ENCODE data around the gene TXNL1.
A peak's percentile ranks its signal among the peaks of the same experiment; 100 is the strongest.
"Not testable (repeated sequence)": the region's sequence is repeated elsewhere in the genome, so short reads cannot be mapped to it uniquely, and the experiment has no call there.

The TXNL1 gene

GRCh38 chr18:56615738-56616520, 22.5 kb downstream of the TXNL1 start:
- Mint-ChIP-seq H3K9me3 (no peaks in the 10 kb centered on the region), H3K27ac (peak overlapping the region in 1 of 2 donors; percentile 30), H3K27me3 (no peaks in the 10 kb centered on the region), H3K4me1 (no peaks in the 10 kb centered on the region), H3K4me3 (no peak overlapping the region)
- no peak for DNase-seq
- ATAC-seq = no peak

- H3K4me3 Mint-ChIP-seq = no peak overlapping the region
- DNase-seq (no peak), ATAC-seq (no peak)
- no peak overlapping the region for H3K27ac Mint-ChIP-seq
- no peaks in the 10 kb centered on the region for H3K4me1 Mint-ChIP-seq
- no peaks in the 10 kb centered on the region for H3K9me3 Mint-ChIP-seq
- H3K27me3 Mint-ChIP-seq = no peaks in the 10 kb centered on the region
Measured at GRCh38 chr18:56606618-56607017, 31.8 kb downstream of the TXNL1 start.

GRCh38 chr18:56598422-56598821, 40.0 kb downstream of the TXNL1 start:
- no peaks in the 10 kb centered on the region for H3K27me3 Mint-ChIP-seq
- H3K27ac Mint-ChIP-seq = peak overlapping the region in 1 of 2 donors; percentile 27
- H3K9me3 Mint-ChIP-seq = no peaks in the 10 kb centered on the region
- DNase-seq = no peak
- no peaks in the 10 kb centered on the region for H3K4me1 Mint-ChIP-seq
- ATAC-seq = no peak
- no peak overlapping the region for H3K4me3 Mint-ChIP-seq

- DNase-seq (no peak), ATAC-seq (no peak)
- H3K27ac Mint-ChIP-seq = no peak overlapping the region
- H3K9me3 Mint-ChIP-seq = no peaks in the 10 kb centered on the region
- H3K4me1 Mint-ChIP-seq = no peaks in the 10 kb centered on the region
- no peaks in the 10 kb centered on the region for H3K27me3 Mint-ChIP-seq
- H3K4me3 Mint-ChIP-seq = no peak overlapping the region
Measured at GRCh38 chr18:56593906-56594305, 44.5 kb downstream of the TXNL1 start.

GRCh38 chr18:56580026-56580425, 58.4 kb downstream of the TXNL1 start:
- DNase-seq = no peak
- Mint-ChIP-seq H3K27me3 (no peaks in the 10 kb centered on the region), H3K9me3 (no peaks in the 10 kb centered on the region), H3K27ac (no peak overlapping the region), H3K4me1 (no peaks in the 10 kb centered on the region), H3K4me3 (no peak overlapping the region)
- no peak for ATAC-seq

GRCh38 chr18:56579451-56579850, 58.9 kb downstream of the TXNL1 start:
- no peaks in the 10 kb centered on the region for H3K9me3 Mint-ChIP-seq
- H3K27me3 Mint-ChIP-seq = no peaks in the 10 kb centered on the region
- ATAC-seq = no peak
- DNase-seq = no peak
- H3K27ac Mint-ChIP-seq = no peak overlapping the region
- no peaks in the 10 kb centered on the region for H3K4me1 Mint-ChIP-seq
- no peak overlapping the region for H3K4me3 Mint-ChIP-seq

GRCh38 chr18:56576826-56577573, 61.4 kb downstream of the TXNL1 start:
- ATAC-seq = no peak

GRCh38 chr18:56575819-56576663, 62.4 kb downstream of the TXNL1 start:
- no peak overlapping the region for H3K4me3 Mint-ChIP-seq
- H3K27me3 Mint-ChIP-seq = no peaks in the 10 kb centered on the region
- H3K9me3 Mint-ChIP-seq = no peaks in the 10 kb centered on the region
- H3K27ac Mint-ChIP-seq = no peak overlapping the region
- ATAC-seq = no peak
- DNase-seq = no peak
- no peaks in the 10 kb centered on the region for H3K4me1 Mint-ChIP-seq

More at GRCh38 chr18:56576826-56577573, 61.4 kb downstream of the TXNL1 start:
- Mint-ChIP-seq H3K4me3 (no peak overlapping the region), H3K4me1 (no peaks in the 10 kb centered on the region), H3K9me3 (no peaks in the 10 kb centered on the region), H3K27ac (no peak overlapping the region), H3K27me3 (no peaks in the 10 kb centered on the region)
- no peak for DNase-seq

- H3K27ac Mint-ChIP-seq = no peak overlapping the region
- H3K4me3 Mint-ChIP-seq = no peak overlapping the region
Measured at GRCh38 chr18:56574861-56575260, 63.5 kb downstream of the TXNL1 start.

GRCh38 chr18:56572267-56572666, 66.1 kb downstream of the TXNL1 start:
- H3K4me1 Mint-ChIP-seq, H3K4me3 Mint-ChIP-seq, H3K27me3 Mint-ChIP-seq, ATAC-seq, H3K27ac Mint-ChIP-seq, H3K9me3 Mint-ChIP-seq, DNase-seq: not testable (repeated sequence)

More at GRCh38 chr18:56574861-56575260, 63.5 kb downstream of the TXNL1 start:
- H3K4me1 Mint-ChIP-seq = no peaks in the 10 kb centered on the region
- DNase-seq = no peak
- H3K9me3 Mint-ChIP-seq = no peaks in the 10 kb centered on the region
- no peak for ATAC-seq
- no peaks in the 10 kb centered on the region for H3K27me3 Mint-ChIP-seq

- H3K27ac Mint-ChIP-seq = no peak overlapping the region
- H3K4me1 Mint-ChIP-seq = no peaks in the 10 kb centered on the region
- DNase-seq = no peak
- H3K9me3 Mint-ChIP-seq = no peaks in the 10 kb centered on the region
- ATAC-seq = no peak
- no peaks in the 10 kb centered on the region for H3K27me3 Mint-ChIP-seq
- H3K4me3 Mint-ChIP-seq = no peak overlapping the region
Measured at GRCh38 chr18:56570978-56571377, 67.4 kb downstream of the TXNL1 start.

- H3K27ac Mint-ChIP-seq = no peak overlapping the region
- H3K4me3 Mint-ChIP-seq = no peak overlapping the region
- ATAC-seq (no peak), DNase-seq (no peak)
- no peaks in the 10 kb centered on the region for H3K4me1 Mint-ChIP-seq
- no peaks in the 10 kb centered on the region for H3K9me3 Mint-ChIP-seq
- H3K27me3 Mint-ChIP-seq = no peaks in the 10 kb centered on the region
Measured at GRCh38 chr18:56569416-56569815, 69.0 kb downstream of the TXNL1 start.

- Mint-ChIP-seq H3K27me3 (no peaks in the 10 kb centered on the region), H3K4me3 (no peak overlapping the region), H3K27ac (no peak overlapping the region), H3K9me3 (no peaks in the 10 kb centered on the region), H3K4me1 (no peaks in the 10 kb centered on the region)
- ATAC-seq (no peak), DNase-seq (no peak)
Measured at GRCh38 chr18:56568986-56569385, 69.4 kb downstream of the TXNL1 start.

- ATAC-seq (no peak), DNase-seq (no peak)
- no peak overlapping the region for H3K4me3 Mint-ChIP-seq
- H3K4me1 Mint-ChIP-seq = no peaks in the 10 kb centered on the region
- H3K9me3 Mint-ChIP-seq = no peaks in the 10 kb centered on the region
- H3K27me3 Mint-ChIP-seq = no peaks in the 10 kb centered on the region
- no peak overlapping the region for H3K27ac Mint-ChIP-seq
Measured at GRCh38 chr18:56565551-56566345, 72.6 kb downstream of the TXNL1 start.

- H3K4me1 Mint-ChIP-seq = no peaks in the 10 kb centered on the region
- no peak overlapping the region for H3K4me3 Mint-ChIP-seq
- no peak for DNase-seq
- no peaks in the 10 kb centered on the region for H3K27me3 Mint-ChIP-seq
- no peak overlapping the region for H3K27ac Mint-ChIP-seq
- no peak for ATAC-seq
- H3K9me3 Mint-ChIP-seq = no peaks in the 10 kb centered on the region
Measured at GRCh38 chr18:56565046-56565445, 73.3 kb downstream of the TXNL1 start.
